C4-2B (cell line): ENCODE measurements around the gene CXCL9.
"Not testable (repeated sequence)": the region's sequence is repeated elsewhere in the genome, so short reads cannot be mapped to it uniquely, and the experiment has no call there.

Experiments used
- H3K27ac ChIP-seq: fragments of 450-650 bp; 2 replicates; pipeline ENCODE4 v1.5.1; 2017
- ZFX ChIP-seq: fragments of 450-650 bp; IDR thresholded peaks from 2 replicates; pipeline ENCODE4 v1.6.1; 2017
- TF ChIP-seq, protein P1 (sequence below): fragments of 450-650 bp; conservative IDR thresholded peaks from 2 replicates; pipeline ENCODE4 v1.5.1; 2017; ENCODE audit warnings: mild to moderate bottlenecking

The CXCL9 gene

DNA sequence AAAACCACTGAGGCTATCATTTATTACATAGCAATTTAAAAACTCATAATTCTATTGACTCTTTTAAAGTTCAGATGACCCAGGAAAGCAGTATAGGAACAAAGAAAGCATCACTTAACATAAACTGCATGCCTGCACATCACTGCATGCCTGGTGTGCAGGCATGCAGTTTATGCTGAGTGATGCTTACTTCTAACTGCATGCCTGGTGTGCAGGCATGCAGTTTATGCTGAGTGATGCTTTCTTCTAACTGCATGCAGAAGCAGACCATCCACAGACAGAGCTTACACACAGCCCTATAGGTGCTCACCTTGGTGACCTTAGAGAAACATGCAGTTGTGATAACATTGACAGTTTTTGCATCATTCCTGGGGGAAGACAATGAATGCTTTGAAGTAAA lies 33.5 kb downstream of the CXCL9 start:
- TF ChIP-seq ZFX = no peak
- TF ChIP-seq, protein P1, sequence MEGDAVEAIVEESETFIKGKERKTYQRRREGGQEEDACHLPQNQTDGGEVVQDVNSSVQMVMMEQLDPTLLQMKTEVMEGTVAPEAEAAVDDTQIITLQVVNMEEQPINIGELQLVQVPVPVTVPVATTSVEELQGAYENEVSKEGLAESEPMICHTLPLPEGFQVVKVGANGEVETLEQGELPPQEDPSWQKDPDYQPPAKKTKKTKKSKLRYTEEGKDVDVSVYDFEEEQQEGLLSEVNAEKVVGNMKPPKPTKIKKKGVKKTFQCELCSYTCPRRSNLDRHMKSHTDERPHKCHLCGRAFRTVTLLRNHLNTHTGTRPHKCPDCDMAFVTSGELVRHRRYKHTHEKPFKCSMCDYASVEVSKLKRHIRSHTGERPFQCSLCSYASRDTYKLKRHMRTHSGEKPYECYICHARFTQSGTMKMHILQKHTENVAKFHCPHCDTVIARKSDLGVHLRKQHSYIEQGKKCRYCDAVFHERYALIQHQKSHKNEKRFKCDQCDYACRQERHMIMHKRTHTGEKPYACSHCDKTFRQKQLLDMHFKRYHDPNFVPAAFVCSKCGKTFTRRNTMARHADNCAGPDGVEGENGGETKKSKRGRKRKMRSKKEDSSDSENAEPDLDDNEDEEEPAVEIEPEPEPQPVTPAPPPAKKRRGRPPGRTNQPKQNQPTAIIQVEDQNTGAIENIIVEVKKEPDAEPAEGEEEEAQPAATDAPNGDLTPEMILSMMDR = no peak
- H3K27ac ChIP-seq = no peak overlapping the region

DNA sequence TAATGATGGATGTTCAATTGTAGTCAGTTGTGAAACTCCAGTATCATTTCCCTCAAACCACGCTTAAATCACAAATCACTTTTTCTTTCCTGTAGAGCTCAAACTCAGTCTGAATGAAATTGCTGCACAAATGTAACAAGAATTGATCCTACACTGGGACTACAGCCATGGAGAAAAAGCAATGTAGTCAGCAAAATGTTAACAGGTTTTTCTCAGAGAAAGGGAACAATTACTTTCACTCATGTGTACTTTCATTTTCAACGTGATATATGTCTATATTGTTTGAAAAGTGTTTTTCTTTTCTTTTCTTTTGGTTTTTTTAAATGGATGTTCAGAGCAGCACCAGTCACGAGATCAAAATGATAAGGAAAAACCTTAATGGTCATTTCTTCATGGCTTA lies 39.2 kb downstream of the CXCL9 start:
- TF ChIP-seq, protein P1 = no peak
- no peak for TF ChIP-seq ZFX
- no peak overlapping the region for H3K27ac ChIP-seq

DNA sequence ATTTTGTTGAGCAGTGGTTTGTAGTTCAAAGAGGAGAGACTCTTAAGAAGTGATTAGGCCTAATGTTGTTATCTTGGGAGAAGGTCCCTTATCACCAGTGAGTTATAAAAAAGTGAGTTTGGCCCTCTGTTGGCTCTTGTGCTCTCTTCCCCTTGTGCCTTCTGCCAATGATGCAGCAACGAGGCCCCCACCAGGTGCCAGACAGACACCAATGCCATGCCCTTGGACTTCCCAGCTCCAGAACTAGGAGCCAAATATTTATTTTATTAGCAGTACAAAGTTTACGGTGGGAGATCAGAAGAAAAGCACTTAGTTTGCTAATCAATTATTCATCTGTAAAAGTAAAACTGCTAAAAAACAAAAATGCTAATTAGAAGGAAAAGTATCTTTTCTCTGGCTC lies 43.8 kb downstream of the CXCL9 start:
- TF ChIP-seq, protein P1 = no peak
- no peak for TF ChIP-seq ZFX
- H3K27ac ChIP-seq = no peak overlapping the region

DNA sequence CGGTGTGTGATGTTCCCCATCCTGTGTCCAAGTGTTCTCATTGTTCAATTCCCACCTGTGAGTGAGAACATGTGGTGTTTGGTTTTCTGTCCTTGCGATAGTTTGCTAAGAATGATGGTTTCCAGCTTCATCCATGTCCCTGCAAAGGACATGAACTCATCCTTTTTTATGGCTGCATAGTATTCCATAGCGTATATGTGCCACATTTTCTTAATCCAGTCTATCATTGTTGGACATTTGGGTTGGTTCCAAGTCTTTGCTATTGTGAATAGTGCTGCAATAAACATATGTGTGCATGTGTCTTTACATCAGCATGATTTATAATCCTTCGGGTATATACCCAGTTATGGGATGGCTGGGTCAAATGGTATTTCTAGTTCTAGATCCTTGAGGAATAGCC lies 45.2 kb downstream of the CXCL9 start:
- H3K27ac ChIP-seq = not testable (repeated sequence)

DNA sequence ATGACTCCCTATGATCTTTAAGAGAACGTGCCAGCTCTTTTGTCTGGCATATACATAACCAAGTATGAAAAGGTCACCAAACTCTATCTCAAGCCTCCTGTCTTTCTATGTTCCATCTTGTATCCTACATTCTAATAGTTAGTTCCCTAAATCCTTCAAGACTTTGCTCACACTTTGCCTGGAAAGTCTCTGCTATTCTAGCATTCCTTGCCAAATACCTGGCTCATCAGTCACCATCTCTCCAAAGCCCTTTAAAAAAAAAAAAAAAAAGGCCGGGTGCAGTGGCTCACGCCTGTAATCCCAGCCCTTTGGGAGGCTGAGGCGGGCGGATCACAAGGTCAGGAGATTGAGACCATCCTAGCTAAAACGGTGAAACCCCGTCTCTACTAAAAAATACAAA lies 48.8 kb downstream of the CXCL9 start:
- H3K27ac ChIP-seq = not testable (repeated sequence)

DNA sequence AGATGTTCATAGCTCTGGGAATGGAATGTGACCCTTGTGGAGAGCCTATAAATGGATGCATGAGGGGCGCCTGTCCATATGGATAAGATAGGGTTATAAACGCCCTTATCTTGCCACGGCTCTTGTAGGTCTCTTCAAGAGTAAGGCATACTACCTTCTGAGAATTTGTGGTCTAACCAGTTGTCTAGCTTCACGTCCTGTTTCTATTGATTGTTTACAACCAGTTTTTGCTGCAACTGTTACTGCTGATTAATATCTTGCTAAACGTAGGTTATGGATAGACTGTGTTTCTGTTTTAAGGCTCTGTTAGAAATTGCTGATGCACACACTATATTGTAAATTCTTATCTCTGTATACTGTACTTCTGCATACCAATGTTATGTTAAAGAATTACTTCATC lies 52.5 kb downstream of the CXCL9 start:
- H3K27ac ChIP-seq = not testable (repeated sequence)

DNA sequence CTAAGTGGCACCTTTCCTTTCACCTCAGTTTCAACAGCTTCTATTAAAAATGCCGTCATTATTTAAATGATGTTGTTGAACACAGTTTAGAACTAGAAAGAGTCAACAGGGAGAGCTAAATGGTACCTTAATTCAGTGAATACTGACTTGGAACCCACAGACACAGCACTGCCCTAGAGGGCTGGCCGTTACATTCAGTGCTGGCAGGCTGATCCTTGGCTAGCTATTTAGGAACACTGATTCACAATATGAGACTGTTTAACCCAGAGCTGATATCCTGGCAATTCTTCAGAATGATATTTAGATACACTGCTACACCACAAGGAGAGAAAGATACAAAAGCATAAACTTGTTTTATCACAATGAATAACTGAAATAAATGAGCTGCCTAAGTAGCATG lies 53.8 kb downstream of the CXCL9 start:
- TF ChIP-seq, protein P1 = no peak
- TF ChIP-seq ZFX = no peak
- no peak overlapping the region for H3K27ac ChIP-seq
